WTC11 (cell line): ENCODE results near the gene ADPRS.

Source experiments
- MAX ChIP-seq: sonication (generic); formaldehyde crosslinking; IDR thresholded peaks from 2 replicates; pipeline ENCODE4 v1.8.0; 2022; ENCODE audit warnings: mild to moderate bottlenecking, missing genetic modification reagents
- TF ChIP-seq, protein P1 (sequence below): sonication (generic); formaldehyde crosslinking; IDR thresholded peaks from 2 replicates; pipeline ENCODE4 v1.8.1; 2023; ENCODE audit warnings: mild to moderate bottlenecking, missing genetic modification reagents, moderate library complexity

GRCh38 chr1:36085686-36086526, 2.8 kb upstream of the ADPRS start:
- TF ChIP-seq, protein P1, sequence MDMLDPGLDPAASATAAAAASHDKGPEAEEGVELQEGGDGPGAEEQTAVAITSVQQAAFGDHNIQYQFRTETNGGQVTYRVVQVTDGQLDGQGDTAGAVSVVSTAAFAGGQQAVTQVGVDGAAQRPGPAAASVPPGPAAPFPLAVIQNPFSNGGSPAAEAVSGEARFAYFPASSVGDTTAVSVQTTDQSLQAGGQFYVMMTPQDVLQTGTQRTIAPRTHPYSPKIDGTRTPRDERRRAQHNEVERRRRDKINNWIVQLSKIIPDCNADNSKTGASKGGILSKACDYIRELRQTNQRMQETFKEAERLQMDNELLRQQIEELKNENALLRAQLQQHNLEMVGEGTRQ, result no peak
- TF ChIP-seq MAX, result no peak
